NCI-H1048 (cell line): ENCODE data around the gene NOBOX.
"Not testable (repeated sequence)": the region's sequence is repeated elsewhere in the genome, so short reads cannot be mapped to it uniquely, and the experiment has no call there.

ENCODE experiments used
- DNase-seq: peaks from one replicate; lab custom pipeline; 2025; lab: John Stamatoyannopoulos, UW

Gene NOBOX

DNA sequence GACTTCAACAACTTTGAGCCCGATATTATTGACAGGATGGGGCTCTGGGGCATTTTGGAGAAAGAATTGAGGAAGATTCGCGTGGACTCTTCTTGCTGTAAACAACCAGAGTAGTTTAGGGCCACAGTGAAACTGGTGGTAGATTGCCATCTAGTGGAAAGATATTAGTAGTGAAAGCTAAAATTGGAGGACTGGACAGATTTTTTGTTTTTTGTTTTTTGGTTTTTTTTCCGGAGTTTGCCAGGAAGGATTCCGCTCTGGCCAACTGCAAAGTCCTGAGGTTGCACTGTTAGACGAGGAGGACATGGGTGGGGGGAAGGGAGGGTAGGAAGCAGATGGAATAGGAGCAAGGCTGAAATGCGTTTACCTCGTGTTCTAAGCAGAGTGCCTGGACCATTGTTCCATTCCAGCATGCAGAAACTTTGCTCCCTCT, 11.7 kb downstream of the NOBOX start:
- DNase-seq, result no peak

DNA sequence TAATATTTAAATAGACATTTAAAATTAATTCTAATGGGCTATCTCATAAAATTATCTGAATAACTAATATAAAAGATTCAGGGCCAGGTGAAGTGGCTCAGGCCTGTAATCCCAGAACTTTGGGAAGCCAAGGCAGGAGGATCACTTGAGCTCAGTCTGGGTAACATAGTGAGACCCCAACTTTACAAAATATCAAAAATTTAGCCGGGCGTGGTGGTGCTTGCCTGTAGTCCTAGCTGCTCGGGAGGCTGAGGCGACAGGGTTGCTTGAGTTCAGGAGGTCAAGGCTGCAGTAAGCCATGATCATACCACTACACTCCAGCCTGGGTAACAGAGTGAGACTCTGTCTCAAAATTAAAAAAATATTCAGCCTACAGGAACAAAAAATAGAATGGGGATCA, 12.5 kb downstream of the NOBOX start:
- DNase-seq, result no peak

- DNase-seq, result no peak
These were observed 13.0 kb downstream of the NOBOX start for GRCh38 chr7:144390481-144390880.

- DNase-seq, result no peak
These were observed 14.5 kb downstream of the NOBOX start for GRCh38 chr7:144388950-144389349.

DNA sequence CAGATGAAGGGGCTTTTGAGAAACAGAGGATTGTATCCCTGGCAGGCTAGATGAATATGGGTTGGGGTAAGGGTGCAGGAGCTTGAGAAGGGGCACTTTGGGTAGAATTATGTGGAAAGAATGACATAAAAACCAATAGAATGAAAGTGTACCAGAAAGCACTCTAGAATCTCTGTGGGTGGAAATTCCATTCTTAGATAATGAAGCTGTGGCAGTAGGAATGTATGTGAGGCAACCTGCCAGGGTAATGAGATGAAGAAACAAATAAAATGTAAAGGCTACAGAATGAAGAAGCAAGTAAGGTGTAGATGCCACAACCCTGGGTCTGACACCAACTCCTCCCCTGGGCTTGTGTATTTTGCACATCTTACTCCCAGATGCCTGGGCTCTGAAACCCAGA, 16.8 kb downstream of the NOBOX start:
- no peak for DNase-seq

- no peak for DNase-seq
These were observed 18.8 kb downstream of the NOBOX start for GRCh38 chr7:144384555-144385245.

DNA sequence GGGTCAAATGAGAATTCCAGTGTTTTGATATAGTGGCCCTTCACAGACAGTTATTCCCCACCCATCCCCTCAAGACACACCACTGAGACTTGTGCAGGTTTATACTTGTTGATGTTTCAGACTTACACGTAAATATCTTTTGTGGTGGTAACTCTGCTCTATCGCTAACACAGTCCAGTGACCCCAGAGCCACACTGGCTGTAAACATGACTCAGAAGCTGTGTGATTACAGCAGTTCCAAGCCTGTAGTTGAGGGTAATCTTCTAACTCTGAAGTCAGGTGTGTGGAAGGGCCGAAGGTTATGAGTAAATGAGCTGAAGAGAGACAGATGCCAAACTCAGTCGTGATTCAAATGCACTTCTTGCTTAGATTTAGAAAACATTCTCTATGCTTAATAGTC, 19.4 kb downstream of the NOBOX start:
- no peak for DNase-seq

- no peak for DNase-seq
These were observed 23.6 kb downstream of the NOBOX start for GRCh38 chr7:144379776-144380384.

- DNase-seq, result no peak
These were observed 24.8 kb downstream of the NOBOX start for GRCh38 chr7:144378651-144379050.

- DNase-seq, result not testable (repeated sequence)
These were observed 34.3 kb downstream of the NOBOX start for GRCh38 chr7:144369221-144369620.

DNA sequence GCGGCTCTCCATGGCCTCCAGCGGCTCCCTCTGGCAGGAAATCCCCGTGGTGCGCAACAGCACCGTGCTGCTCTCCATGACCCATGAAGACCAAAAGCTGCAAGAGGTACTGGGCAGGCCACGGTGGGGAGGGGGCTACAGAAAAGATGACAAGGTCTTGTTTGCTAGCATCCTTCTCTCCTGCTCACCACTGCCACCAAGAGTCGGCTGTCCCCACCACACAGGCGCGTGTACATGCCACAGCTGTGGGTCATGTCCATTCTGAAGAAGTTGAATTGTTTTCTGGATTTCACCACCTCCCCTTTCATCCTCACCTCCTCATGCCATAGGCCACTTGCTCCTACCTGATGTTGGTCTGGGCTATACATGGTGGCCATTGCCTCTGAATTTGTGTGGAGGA, 36.2 kb downstream of the NOBOX start:
- DNase-seq, result not testable (repeated sequence)

DNA sequence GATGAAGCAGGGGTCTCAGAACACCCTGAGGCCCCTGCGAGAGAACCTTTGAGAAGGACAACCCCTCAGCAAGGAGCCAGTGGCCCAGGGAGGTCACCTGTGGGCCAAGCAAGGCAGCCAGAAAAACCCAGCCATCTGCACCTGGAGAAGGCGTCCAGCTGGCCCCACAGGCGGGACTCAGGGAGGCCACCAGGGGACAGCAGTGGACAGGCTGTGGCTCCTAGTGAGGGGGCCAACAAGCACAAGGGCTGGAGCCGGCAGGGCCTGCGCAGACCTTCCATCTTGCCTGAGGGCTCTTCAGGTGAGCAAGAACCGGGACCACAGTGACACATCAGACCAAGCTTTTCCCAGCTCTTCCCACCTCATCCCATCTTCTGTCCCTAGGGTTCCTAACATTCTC, 38.0 kb downstream of the NOBOX start:
- DNase-seq, result not testable (repeated sequence)

GRCh38 chr7:144362061-144362460, 41.4 kb downstream of the NOBOX start:
- not testable (repeated sequence) for DNase-seq

DNA sequence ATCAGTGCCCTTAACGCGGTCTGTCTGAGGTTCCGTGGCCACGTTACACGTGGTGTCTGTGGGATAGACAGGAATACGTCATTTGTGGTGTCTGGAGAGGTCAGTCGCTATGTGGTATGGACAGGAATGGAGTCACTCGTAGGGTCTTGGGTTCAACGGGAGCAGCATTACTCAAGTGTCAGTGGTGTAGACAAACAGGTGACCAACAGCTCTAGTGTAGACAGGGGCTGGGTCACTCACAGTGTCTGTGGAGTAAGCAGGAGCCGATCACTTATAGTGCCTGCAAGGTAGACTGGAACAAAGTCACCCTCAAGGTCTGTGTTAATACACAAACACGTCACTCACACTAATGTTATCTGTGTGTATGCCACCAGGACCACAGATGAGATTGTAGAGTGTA, 46.6 kb downstream of the NOBOX start:
- DNase-seq, result not testable (repeated sequence)

- DNase-seq, result not testable (repeated sequence)
These were observed 47.3 kb downstream of the NOBOX start for GRCh38 chr7:144356185-144356584.

DNA sequence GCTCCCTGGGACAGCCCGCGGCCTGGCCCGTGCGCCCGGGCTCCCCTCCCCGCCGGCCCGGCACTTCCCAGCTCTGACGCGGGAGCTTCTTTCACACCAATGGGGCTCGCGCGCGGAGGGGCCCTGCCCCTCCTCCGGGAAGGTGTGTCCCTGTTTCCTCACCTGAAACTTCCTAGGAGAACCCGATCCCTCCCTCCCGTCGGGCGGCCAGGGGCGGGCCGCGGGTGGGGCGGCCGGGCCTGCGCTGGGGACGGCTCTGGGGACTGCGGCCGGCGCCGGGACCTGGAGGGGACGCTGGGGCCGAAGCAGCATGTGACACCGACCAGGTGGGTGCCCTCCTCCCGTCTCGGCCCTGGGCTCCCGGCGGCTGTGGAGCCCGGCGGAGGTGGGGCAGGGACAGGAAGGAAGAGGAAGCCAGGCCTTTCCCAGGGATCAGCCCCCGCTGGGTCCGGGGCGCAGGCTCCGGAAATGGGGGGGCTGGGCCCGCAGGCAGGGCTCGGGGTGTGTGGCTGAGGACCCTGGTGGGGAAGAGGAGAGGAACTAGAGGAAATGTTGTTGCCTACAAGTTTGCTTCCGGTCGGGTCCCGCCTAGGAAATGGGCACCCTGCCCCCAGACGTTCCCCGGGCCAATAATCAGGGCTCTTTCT, 48.2 kb downstream of the NOBOX start, which contains the start of gene ARHGEF5:
Gene ARHGEF5 (plus strand): TSS at position 227 of the 647 bp plus-strand sequence. CDS start 7,268 bp downstream, outside the sequence.
- DNase-seq, result not testable (repeated sequence)

DNA sequence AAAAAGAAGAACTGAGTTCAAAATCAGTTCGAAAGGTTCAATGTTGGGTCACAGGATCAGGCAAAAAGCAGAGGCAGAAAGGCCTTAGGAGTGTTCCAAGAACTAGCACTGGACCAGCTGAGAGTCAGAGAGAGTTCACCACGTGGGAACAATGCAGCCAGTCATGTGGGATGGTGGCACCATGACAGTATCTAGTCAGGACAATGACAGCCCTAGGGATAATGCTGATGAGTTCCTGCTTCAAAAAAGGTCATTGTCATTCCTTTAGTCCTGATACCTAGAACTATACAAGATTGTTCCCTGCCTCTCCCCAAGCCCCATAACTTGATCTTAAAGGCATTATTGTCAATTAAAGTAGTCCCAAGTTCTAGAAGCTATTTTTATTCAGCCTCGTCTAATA, 51.8 kb downstream of the NOBOX start:
- DNase-seq, result not testable (repeated sequence)

- DNase-seq, result not testable (repeated sequence)
These were observed 54.9 kb downstream of the NOBOX start for GRCh38 chr7:144348625-144349024.
